ENCODE measurements around the gene MPV17L2.

GRCh38 chr19:18233224-18233825, 40.3 kb downstream of the MPV17L2 start:
- TF ChIP-seq CTCF (IDR thresholded peaks at IDR 0.05), result no peak
- no peak for TF ChIP-seq EZH2 (IDR thresholded peaks at IDR 0.05; ENCODE audit: borderline replicate concordance, insufficient read depth, low read depth, low read length, poor library complexity, severe bottlenecking)
